T-helper 2 cell (primary cell): ENCODE data around the gene DAP3.
A peak's percentile ranks its signal among the peaks of the same experiment; 100 is the strongest.
"Not testable (repeated sequence)": the region's sequence is repeated elsewhere in the genome, so short reads cannot be mapped to it uniquely, and the experiment has no call there.

Experiments
- DNase-seq, 5 experiments: peaks; one replicate each; pipeline versions ENCODE4 v3.0.0 to v3.0.0-alpha.2; 2012 to 2022

DAP3 gene

DNA sequence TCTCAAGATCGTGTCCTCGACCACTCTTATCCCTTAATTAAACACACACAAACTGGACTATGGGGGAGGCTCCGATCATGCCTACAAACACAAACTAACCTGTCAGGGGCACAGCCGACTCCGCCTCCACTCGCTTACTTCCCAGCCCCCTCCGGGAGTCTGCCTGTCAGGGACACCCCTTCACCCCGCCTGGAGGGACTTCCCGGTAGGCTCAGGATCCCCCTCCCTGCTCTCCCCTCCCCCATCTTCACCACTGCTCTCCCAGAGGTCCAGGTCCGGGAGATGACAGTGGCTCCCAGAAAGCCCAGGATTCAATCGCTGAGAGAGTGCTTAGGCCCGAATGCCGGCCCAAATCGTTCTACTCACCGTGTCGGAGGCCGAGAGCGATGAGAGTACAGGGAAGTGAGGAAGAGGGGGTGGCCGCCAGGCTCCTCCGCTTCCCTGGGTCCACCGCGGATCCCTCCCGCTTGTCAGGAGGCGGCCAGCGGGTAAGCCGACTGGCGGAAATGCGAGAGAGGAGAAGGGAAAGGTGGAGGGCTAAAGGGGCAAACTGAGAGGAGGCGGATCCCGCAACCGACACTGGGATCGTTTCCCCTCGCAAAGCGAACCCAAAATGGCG, 1.1 kb upstream of the DAP3 start:
- DNase-seq: peak in 1 of 5 experiments; percentile 11

DNA sequence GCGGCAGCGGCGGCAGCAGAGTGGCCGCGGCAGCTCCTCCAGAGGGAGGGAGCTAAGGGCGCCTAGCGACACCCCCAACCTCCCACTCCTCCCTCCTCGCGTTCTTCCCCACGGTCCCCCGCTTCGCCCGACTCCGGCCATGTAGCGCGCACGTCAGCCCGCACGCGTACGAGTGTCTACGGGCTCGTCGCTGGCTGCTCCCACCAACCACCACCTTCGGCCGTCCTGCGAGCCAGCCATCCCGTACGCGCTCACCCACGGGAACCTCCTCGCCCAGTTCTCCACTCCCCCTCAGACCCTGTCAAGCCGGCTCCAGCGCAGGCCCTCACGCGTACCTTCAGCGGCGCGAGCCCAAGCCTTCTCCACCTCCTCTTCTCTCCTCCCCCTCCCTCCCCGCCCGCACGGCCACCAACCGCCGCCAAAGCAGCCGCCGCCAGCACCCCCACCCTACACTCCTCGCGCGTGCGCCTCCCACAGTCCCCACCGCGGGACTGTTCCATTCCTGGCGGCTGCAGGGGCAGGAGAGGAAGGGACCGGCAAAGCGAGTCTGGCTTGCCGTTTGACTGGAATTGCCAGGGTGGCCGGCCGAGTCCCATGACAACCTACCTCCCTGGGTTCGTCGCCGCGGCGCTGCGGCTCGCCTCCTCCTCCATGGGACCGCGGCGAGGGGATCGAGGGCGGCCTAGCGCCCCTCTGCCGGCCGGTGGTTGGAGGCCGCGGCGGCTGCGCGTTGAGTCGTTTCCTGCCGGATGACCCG, 389 bp upstream of the DAP3 start, which contains the start of gene YY1AP1:
YY1AP1 (minus strand) TSS at position 451 of the 757 bp plus-strand sequence. CDS start 8,338 bp downstream, outside the sequence.
- DNase-seq: peak; percentile 83 to 95 (median 85)

DNA sequence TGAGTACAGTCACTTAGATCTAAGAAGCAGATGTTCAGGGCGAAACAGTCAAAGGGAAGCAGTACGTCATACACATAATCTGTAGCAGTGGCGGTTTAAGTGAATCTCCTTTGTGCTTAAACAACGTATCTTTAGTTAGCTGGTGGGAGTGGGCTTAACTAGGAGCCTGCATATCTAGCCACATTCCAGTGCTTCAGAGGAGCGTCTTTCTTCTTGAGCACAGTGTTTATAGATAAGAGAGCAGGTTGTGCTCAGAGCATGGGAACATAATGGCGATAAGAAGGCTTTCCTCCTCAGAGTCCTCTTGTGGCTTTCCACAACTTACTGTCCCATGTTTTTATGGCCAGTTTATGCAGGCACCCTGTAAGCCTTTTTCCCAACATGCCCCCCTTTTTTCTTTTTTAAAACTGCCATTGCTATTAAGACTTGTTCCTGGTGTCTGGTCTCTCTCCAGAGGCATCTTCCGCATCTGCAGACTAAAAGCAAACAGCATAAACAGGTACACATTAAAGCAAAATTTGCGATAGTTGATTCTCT, 3.2 kb downstream of the DAP3 start:
- DNase-seq: no peak

DNA sequence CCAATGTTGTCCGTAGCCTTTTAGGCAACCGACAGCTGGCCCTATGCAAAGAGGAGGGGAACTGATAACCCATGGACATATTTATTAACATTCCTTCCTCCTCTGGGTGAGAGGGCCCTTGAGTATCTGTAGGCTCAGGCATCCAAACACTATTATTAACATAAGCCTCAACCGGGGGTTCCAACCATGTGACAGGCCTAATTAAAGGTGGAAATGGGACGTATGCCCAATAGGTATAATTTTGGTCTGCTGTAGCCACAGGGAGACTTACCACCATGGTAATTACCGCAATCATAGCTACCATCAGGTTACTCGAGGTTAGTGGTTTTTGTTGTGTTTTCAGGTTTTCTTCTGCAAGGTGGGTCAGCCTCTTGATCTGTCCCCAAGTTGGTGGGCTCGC, 5.3 kb downstream of the DAP3 start:
- DNase-seq: no peak

DNA sequence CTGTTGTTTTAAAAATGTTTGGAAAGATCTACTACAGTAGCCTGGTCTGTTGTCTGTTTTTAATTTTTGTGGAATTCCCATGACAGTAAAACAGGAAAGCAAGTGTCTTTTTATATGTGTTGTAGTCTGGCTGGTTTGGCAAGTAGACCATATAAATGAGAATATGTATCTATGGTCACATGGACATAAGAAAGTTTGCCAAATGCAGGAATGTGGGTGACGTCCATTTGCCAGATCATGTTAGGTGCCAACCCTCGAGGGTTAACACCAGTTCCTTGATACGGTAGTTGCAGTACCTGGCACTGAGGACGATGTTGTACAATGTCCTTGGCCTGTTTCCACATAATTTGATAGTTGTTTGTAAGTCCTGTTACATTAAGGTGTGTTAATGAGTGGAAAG, 6.2 kb downstream of the DAP3 start:
- no peak for DNase-seq

DNA sequence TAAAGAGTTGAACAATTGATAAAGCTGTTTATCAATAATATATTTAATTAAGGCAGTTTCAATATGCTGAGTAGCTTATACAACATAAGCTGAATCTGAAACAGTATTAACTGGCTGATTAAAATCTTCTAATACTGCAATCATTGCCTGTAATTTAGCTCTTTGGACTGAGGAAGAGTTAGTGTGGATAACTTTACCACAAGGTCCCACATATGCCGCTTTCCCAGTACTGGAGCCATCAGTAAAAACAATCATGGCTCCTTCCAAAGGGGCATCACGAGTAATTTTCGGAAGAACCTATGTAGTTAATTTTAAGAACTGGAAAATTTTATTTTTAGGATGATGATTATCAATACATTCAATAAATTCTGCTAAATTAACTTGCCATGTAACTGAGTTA, 6.7 kb downstream of the DAP3 start:
- no peak for DNase-seq

DNA sequence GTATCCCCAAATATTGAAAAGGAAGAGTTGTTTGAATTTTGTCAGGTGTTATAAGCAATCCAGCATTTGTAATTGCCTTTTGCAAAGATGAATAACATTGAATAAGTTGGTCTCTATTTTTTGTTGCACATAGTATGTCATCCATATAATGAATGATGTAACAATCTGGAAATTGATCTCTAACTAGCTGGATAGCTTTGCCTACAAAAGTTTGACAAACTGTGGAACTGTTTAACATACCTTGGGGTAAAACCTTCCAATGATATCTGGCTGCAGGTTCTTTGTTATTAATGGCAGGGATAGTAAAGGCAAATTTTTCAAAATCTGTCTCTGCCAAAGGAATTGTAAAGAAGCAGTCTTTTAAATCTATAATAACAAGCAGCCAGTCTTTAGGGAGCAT, 7.6 kb downstream of the DAP3 start:
- DNase-seq: no peak

DNA sequence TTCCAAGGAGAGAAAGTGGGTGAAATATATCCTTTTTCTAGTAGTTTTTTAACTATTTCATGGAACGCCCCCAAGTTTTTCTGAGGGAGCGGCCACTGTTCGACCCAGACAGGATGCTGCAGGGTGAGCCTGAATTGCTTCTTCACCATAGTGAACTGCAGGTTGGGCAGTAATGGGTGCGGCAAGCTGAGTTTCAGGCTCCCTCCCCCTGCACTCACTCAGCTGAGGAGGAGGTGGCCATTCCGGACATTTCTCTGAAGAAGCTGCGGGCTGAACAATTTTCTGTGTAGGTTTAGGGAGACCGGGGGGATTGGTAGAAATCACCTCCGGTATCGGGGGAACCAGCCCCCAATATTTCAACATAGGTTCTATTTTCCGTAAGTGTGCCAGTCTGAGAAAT, 8.2 kb downstream of the DAP3 start:
- DNase-seq: no peak

DNA sequence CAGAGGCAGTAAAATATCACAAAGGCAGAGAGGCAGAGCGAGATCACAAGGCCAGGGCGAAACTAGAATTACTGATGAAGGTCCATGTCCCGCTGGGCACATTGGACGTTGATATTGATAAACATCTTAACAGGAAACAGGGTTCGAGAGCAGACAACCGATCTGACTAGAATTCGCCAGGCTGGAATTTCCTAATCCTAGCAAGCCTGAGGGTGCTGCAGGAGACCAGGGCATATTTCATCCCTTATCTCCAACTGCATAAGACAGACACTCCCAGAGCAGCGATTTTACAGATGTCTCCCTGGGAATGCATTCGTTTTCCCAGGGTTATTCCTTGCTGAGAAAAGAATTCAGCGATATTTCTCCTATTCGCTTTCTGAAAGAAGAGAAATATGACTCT, 8.7 kb downstream of the DAP3 start:
- not testable (repeated sequence) for DNase-seq

DNA sequence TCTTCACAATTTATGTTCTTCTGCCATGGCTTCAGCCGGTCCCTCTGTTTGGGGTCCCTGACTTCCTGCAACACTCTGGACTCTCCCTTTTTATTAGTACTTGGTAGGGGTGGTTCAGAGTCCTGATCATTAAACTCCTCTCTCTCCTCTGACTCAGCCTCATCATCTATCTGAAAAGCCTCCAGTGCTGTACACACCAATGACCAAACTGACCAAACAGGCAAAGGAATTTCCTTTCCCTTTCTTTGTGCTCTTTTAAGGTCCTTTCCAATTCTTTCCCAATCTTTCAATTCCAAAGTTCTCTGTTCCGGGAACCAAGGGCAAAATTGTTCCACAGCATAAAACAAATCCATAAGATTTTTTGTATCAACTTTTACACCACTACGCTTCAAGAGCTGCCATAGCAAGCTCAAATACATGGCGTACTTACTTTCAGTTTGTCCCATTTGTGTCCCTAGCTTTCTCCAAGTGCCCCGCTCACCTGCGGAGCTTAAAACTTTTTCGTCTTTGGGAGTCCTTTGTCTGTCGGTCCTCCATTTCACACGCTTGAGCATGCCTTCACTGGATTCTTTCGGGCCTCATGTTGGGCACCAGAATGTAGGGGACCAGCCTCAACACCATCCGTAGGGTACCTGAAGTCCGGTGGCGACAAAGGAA, 9.6 kb downstream of the DAP3 start:
- no peak for DNase-seq

DNA sequence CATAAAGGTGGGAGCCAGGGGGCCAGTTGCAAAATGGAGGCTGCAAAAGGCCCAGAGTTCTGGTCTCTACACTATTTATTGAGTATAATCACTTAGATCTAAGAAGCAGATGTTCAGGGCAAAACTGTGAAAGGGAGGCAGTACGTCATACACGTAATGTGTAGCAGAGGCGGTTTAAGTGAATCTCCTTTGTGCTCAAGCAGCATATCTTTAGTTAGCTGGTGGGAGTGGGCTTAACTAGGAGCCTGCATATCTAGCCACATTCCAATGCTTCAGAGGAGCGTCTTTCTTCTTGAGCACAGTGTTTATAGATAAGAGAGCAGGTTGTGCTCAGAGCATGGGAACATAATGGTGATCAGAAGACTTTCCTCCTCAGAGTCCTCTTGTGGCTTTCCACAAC, 10.2 kb downstream of the DAP3 start:
- DNase-seq: not testable (repeated sequence)

DNA sequence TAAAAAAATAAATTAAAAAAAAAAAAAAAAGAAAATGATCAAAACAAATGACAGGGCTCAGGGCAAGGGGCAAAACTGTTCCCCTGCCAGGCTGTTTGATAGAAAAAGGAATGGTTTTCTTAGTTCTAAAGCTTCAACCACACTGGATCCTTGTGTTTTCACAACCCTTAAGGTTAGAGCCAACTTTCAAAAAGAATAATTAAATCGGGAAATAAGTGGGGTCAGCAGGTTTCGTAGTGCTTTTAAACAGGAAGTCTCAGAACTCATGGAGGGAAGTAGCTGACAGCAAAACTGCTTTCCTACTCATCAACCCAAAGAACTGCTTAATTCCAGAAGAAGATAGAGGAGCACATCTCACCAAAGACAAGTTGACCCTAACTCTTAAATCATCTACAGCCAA, 12.8 kb downstream of the DAP3 start:
- DNase-seq: not testable (repeated sequence)

DNA sequence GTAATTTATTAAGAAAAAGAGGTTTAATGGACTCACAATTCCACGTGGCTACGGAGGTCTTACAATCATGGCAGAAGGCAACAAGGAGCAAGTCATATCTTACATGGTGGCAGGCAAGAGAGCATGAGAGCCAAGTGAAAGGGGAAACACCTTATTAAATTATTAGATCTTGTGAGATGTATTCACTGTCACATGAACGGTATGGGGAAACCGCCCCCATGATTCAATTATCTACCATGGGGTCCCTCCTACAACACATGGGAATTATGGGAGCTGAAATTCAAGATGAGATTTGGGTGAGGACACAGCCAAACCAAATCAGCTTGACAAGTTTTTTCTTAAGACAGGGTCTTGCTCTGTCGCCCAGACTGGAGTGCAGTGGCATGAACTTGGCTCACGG, 14.3 kb downstream of the DAP3 start:
- no peak for DNase-seq

DNA sequence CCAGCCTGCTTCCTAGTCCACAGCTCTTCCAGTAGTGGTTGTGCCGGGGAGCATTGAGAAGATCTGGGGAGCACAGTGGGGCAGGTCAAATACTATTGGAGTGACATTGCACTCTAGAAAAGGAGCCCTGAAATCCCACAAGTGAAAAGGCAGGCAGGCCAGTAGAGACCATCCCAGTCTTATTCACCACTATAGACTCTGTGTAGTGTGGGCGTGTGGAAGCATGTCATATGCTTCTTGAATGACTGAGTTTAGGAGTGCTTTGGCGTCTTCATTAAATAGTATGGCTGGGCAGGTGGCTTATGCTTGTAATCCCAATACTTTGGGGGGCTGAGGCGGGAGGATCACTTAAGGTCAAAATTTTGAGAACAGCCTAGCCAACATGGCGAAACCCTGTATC, 15.5 kb downstream of the DAP3 start:
- DNase-seq: not testable (repeated sequence)

DNA sequence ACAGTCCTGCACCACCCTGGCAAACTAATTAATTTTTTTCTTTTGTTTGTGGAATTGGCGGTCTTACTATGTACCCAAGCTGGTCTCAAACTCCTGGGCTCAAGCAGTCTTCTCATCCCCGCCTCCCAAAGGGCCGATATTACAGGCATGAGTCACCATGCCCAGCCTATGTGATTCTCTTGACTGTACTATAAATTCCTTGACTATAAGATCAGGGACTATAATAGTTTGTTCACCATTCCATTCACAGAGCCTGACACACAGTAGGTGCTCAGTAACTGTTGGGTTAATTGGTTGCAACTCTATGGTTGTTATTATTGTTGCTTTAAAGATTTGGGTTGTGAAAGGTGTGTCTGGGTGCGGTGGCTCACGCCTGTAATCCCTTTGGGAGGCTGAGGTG, 17.2 kb downstream of the DAP3 start:
- DNase-seq: no peak

DNA sequence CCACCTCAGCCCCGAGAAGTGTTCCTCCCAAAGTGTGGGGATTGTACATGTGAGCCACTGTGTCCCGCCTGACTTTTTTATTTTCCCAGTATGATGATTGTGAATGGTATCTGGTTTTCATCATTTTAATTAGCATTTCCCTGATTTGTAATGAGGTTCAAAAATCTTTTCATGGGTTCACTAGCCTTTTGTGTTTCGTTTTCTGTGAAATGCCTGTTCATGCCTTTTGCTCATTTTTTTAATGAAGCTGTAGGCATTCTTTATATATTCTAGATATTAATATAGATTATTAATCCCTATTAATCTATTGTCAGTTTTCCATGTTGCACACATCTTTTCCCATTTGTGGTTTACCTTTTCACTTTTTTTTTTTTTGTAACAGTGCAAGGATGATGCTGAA, 20.5 kb downstream of the DAP3 start:
- DNase-seq: no peak

DNA sequence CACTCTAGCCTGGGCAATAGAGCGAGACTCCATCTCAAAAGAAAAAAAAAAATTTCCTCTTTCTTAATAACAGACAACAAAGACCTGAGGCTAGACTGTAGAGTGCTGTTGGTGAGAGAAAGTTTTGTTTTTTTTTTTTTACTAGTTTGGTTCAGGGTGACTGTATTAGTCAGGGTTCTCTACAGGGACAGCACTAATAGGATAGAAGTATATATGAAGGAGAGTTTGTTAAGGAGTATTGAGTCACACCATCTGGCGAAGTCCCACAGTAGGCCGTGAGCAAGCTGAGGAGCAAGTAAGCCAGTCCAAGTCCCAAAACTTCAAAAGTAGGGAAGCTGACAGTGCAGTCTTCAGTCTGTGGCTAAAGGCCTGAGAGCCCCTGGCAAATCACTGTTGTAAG, 22.6 kb downstream of the DAP3 start:
- not testable (repeated sequence) for DNase-seq

DNA sequence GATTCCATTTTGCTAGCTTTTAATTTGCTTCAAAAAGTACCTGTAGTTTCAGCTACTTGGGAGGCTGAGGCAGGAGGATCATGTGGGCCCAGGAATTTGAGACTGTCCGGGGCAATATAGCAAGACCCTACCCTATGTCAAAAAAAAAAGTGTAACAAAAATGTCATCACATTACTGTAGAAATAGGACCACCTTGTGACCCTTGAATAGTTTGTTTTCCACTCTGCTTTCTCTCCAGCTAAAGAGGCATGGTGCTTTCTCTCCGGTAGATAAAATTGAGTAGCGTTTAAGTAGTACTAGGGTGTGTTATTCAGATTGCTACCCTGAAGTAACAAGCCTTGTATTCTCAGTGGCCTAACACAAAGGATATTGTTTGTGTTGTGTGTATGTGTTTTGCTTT, 23.7 kb downstream of the DAP3 start:
- peak in 1 of 5 experiments; percentile 15 for DNase-seq

DNA sequence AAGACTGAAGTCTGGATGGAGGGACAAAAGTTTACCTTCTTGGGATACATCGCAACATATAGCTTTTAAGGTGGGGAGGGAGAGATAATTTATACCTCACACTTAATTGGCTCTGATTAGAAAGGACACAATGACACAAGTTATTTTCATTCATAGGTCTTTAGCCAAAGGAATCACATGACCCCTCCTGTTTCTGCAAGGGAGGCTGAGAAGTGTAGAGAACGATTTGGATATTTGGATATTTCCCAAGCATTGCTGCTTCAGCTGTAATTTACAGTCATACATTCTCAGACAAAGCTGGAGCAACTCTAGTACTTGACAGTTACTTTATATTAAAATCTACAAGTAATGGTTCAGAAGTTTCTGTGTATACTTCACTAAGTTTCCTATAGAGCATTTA, 24.2 kb downstream of the DAP3 start:
- DNase-seq: no peak

DNA sequence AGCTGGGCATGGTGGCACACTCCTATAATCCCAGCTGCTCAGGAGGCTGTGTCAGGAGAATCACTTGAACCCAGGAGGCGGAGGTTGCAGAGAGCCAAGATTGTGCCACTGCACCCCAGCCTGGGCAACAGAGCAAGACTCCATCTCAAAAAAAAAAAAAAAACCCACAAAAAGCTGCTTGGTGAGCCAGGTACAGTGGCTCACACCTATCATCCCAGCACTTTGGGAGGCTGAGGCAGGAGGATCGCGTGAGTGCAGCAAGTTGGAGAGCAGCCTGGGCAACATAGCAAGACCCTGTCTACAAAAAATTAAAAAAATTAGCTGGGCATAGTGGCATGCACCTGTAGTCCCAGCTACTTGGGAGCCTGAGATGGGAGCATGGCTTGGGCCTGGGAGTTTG, 26.2 kb downstream of the DAP3 start:
- not testable (repeated sequence) for DNase-seq

DNA sequence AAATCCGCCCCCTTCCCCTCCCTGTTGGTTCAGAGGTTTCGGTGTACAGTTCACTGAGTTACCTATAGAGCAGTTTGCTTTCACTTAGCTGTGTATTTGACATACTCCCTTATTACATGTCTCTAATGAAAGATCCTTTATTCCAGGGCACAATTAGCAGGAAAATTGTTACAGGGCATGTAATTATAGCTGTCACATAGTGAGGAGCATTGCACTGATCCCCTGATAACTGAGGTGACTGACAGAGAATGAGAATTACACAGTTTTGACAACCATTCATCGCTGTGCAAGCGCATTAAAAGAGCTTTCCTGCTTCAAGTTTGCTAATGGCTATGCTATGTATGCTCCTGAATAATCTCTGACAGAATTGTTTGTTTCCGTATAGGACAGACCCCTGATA, 26.9 kb downstream of the DAP3 start:
- DNase-seq: no peak

DNA sequence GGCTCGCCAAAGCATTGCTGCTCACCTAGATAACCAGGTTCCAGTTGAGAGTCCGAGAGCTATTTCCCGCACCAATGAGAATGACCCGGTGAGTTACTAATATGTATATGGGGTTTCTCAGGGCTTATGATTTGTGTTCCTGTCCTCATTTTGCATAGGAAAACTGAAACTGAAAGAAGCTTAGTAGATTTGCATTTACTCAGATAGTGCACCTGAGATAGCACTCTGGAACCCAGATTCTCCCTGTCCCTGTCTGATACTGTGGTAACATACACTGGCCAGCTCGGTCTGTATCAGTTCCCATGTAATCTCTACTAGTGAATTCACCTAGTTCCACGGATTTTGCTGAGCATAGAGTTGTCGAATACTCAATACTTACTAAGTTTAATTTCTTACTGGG, 28.1 kb downstream of the DAP3 start:
- peak in 1 of 5 experiments; percentile 17 for DNase-seq

DNA sequence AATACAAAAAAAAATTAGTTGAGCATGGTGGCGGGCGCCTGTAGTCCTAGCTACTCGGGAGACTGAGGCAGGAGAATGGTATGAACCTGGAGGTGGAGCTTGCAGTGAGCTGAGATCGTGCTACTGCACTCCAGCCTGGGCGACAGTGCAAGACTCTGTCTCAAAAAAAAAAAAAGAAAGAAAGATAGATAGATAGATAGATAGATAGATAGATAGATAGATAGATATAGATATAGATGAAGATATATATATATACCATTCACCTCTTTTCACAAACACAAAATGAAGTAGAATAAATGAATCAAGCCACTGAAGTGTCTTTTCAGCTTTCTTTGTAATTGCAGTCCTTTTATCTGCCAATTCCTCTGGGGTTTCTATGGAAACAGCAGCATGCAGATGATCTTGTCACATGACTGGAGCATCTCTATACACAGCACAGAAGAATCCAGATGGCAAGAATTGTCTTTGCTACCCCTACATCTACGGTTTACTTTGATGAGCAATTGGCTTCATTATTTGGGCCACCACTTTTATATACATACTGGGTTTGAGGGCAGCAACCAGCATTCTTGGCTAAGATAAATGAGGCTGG, 29.7 kb downstream of the DAP3 start:
- not testable (repeated sequence) for DNase-seq
